GM18868 (cell line): ENCODE measurements around the gene DBT.
"Not testable (repeated sequence)": the region's sequence is repeated elsewhere in the genome, so short reads cannot be mapped to it uniquely, and the experiment has no call there.

Experiments used
- ATAC-seq: cut with Tn5 transposase; IDR thresholded peaks from one replicate; pipeline ENCODE4 v1.9.1; 2021; ENCODE audit warnings: mild to moderate bottlenecking, moderate library complexity; ENCODE audit not compliant: unreplicated experiment

Gene DBT

GRCh38 chr1:100202703-100203102, 46.9 kb downstream of the DBT start:
- ATAC-seq, result not testable (repeated sequence)

GRCh38 chr1:100200060-100200459, 49.6 kb downstream of the DBT start:
- ATAC-seq, result not testable (repeated sequence)

GRCh38 chr1:100198596-100198995, 51.0 kb downstream of the DBT start:
- no peak for ATAC-seq

- peak; percentile 45 for ATAC-seq
These were observed 61.0 kb downstream of the DBT start for GRCh38 chr1:100188617-100189016.

- ATAC-seq, result no peak
These were observed 61.7 kb downstream of the DBT start for GRCh38 chr1:100187912-100188311.

GRCh38 chr1:100184536-100184935, 65.1 kb downstream of the DBT start:
- ATAC-seq, result peak; percentile 92

GRCh38 chr1:100183370-100183769, 66.3 kb downstream of the DBT start:
- no peak for ATAC-seq

GRCh38 chr1:100178091-100178490, 71.5 kb downstream of the DBT start, which contains the start of gene LRRC39:
LRRC39 (minus strand) TSS chr1:100178256; CDS start chr1:100168516, 9,740 bp downstream.
- ATAC-seq, result no peak

GRCh38 chr1:100177295-100178041, 72.2 kb downstream of the DBT start:
- ATAC-seq, result no peak

- no peak for ATAC-seq
These were observed 81.6 kb downstream of the DBT start for GRCh38 chr1:100168051-100168450.

GRCh38 chr1:100164702-100165101, 84.9 kb downstream of the DBT start:
- no peak for ATAC-seq

- ATAC-seq, result no peak
These were observed 85.4 kb downstream of the DBT start for GRCh38 chr1:100164216-100164615.

- no peak for ATAC-seq
These were observed 86.8 kb downstream of the DBT start for GRCh38 chr1:100162881-100163280.

GRCh38 chr1:100152271-100152670, 97.4 kb downstream of the DBT start:
- peak; percentile 93 for ATAC-seq

- ATAC-seq, result no peak
These were observed 98.0 kb downstream of the DBT start for GRCh38 chr1:100151679-100152078.

GRCh38 chr1:100147875-100148274, 101.8 kb downstream of the DBT start:
- ATAC-seq, result no peak

GRCh38 chr1:100146958-100147357, 102.7 kb downstream of the DBT start:
- ATAC-seq, result no peak

GRCh38 chr1:100145116-100145515, 104.5 kb downstream of the DBT start:
- ATAC-seq, result no peak

GRCh38 chr1:100142343-100142742, 107.3 kb downstream of the DBT start:
- no peak for ATAC-seq

GRCh38 chr1:100141192-100141591, 108.4 kb downstream of the DBT start:
- no peak for ATAC-seq

- no peak for ATAC-seq
These were observed 112.0 kb downstream of the DBT start for GRCh38 chr1:100137602-100138001.
